GM06990 (cell line): ENCODE results near the gene CYP2D6.
"Not testable (repeated sequence)": the region's sequence is repeated elsewhere in the genome, so short reads cannot be mapped to it uniquely, and the experiment has no call there.

ENCODE experiments used
- DNase-seq: peaks from one replicate; pipeline ENCODE4 v3.0.0-alpha.2; 2011; ENCODE audit not compliant: insufficient read length; ENCODE audit errors: extremely low read depth
- H3K27me3 ChIP-seq: replicated peaks from 2 replicates; pipeline ENCODE4 v1.6.0; 2011; ENCODE audit warnings: low read length; ENCODE audit not compliant: control insufficient read depth, insufficient read depth
- H3K36me3 ChIP-seq: 2 replicates; pipeline ENCODE4 v1.5.1; 2011; ENCODE audit warnings: low read length; ENCODE audit not compliant: control insufficient read depth, insufficient read depth
- H3K4me3 ChIP-seq: replicated peaks from 2 replicates; pipeline ENCODE4 v1.5.1; 2011; ENCODE audit warnings: low read depth, mild to moderate bottlenecking, control low read depth, low read length
- TF ChIP-seq, protein P1 (sequence below): IDR thresholded peaks from 2 replicates; pipeline ENCODE4 v1.5.1; 2011; ENCODE audit warnings: low read length, control low read depth, mild to moderate bottlenecking, inconsistent platforms; ENCODE audit not compliant: insufficient read depth, poor library complexity, severe bottlenecking

CYP2D6 gene

DNA sequence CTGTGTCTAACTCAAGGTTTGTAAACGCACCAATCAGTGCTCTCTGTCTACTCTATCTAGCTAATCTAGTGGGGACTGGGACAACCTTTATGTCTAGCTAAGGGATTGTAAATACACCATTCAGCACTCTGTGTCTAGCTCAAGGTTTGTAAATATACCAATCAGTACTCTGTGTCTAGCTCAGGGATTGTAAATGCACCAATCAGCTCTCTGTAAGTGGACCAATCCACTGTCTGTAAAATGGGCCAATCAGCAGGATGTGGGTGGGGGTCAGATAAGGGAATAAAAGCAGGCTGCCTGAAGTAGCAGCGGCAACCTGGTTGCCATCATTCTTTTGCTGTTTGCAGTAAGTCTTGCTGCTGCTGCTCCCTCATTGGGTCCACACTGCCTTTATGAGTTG lies 8.4 kb upstream of the CYP2D6 start:
- no peak overlapping the region for H3K4me3 ChIP-seq
- no peaks in the 10 kb centered on the region; the same call in 1 of the 2 replicates for H3K36me3 ChIP-seq
- DNase-seq = no peak
- no peaks in the 10 kb centered on the region for H3K27me3 ChIP-seq
- TF ChIP-seq, protein P1, sequence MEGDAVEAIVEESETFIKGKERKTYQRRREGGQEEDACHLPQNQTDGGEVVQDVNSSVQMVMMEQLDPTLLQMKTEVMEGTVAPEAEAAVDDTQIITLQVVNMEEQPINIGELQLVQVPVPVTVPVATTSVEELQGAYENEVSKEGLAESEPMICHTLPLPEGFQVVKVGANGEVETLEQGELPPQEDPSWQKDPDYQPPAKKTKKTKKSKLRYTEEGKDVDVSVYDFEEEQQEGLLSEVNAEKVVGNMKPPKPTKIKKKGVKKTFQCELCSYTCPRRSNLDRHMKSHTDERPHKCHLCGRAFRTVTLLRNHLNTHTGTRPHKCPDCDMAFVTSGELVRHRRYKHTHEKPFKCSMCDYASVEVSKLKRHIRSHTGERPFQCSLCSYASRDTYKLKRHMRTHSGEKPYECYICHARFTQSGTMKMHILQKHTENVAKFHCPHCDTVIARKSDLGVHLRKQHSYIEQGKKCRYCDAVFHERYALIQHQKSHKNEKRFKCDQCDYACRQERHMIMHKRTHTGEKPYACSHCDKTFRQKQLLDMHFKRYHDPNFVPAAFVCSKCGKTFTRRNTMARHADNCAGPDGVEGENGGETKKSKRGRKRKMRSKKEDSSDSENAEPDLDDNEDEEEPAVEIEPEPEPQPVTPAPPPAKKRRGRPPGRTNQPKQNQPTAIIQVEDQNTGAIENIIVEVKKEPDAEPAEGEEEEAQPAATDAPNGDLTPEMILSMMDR = no peak

DNA sequence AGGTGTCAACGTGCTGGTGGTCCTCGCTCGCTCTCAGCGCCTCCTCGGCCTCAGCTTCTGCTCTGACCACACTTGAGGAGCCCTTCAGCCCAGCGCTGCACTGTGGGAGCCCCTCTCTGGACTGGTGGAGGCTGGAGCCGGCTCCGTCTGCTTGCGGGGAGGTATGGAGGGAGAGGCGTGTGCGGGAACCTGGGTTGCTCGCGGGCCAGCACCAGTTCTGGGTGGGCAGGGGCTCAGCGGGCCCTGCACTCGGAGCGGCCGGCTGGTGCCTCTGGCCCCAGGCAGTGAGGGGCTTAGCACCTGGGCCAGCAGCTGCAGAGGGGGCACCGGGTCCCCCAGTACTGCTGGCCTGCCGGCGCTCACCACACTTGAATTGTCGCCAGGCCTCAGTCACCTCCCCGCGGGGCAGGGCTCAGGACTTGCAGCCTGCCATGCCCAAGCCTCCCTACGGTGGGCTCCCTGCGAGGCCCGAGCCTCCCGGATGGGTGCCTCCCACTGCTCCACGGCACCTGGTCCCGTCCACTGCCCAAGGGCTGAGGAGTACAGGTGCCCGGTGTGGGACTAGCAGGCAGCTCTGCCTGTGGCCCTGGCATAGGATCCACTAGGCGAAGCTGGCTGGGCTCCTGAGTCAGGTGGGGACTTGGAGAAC lies 7.6 kb upstream of the CYP2D6 start:
- no peak overlapping the region for H3K4me3 ChIP-seq

DNA sequence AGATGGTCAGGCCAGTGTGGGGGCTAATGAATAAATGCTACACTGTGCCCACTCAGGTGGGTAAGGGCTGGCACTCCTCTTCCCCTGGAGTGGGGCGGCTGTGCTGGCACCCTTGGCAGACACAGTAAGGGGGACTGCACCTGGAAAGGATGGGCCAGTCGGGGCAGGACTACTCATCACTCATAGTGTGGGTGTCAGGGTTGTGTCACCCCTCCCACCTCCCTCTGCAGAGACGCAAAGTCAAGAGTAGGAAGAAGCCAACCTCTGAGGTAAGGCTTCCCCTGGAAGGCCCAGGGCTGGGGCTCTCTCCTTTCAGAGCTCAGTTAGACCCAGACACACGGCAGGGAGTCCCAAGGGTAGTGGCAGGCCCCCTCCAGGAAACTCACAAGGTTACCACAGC lies 5.1 kb upstream of the CYP2D6 start:
- H3K27me3 ChIP-seq, H3K4me3 ChIP-seq, H3K36me3 ChIP-seq, DNase-seq: not testable (repeated sequence)

More for the DNA sequence above, 7.6 kb upstream of the CYP2D6 start:
- Histone ChIP-seq H3K36me3 (no peaks in the 10 kb centered on the region; the same call in 1 of the 2 replicates), H3K27me3 (no peaks in the 10 kb centered on the region)
- no peak for DNase-seq
- TF ChIP-seq, protein P1 = no peak

DNA sequence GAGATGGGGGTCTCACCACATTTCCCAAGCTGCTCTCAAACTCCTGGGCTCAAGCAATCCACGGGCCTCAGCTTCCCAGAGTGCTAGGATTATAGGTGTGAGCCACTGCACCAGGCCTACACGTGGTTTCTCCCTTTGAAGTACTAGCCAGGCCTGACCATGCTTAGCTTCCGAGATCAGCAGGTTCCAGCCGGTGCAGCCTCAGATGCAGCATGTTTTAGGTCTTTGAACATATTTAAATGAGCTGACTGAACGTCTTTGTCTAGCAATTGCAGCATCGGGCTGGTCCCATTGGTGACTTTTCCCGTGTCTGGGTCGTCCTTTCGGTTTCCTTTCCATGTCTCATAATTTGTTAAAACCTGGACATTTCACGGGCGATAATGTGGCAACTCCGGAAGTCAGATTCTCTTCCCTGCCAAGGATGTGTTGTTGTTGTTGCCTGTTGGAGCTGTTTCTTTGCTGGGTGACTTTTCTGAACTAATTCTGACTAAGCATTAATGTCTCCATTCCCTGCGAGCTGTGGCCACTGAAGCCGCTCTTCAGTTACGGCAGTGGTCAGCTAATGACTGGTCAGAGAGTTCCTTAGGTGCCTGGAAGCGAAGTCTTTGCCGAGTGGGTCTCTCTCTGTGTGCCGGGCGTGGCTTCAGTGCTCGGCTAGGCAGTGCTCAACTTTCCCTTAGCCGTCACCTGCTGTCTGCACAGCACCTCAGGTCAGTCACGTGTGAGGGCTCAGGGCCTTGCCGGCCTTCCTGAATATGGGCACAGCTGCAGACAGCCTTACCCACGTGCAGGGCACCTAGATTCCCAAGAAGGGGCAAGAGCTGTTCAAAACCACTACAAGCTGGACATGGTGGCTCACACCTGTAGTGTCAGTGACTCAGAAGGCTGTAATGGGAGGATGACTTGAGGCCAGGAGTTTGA lies 3.8 kb upstream of the CYP2D6 start:
- H3K4me3 ChIP-seq = no peak overlapping the region
- no peak for DNase-seq
- H3K27me3 ChIP-seq = no peaks in the 10 kb centered on the region
- TF ChIP-seq, protein P1 = no peak
- no peaks in the 10 kb centered on the region for H3K36me3 ChIP-seq

DNA sequence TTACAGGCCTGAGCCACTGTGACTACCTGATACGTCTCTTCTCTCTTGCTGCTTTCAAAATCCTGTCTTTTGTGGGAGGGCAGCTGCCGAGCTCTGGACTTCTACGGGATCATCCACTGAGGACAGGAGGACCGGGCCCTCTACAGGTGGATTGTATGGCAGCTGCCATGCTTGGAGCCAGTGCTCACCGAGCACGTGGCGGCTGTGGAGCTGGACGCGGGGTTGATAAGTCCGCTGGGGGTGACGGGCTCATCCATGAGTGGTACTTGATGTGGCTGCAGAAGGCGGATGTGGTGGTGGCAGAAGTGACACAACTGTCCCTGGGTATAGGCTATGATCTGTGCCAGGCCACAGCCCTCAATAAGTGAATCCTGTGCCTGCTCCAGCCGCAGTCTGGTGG lies 1.8 kb upstream of the CYP2D6 start:
- Histone ChIP-seq H3K27me3 (no peaks in the 10 kb centered on the region), H3K4me3 (no peak overlapping the region), H3K36me3 (no peaks in the 10 kb centered on the region)
- DNase-seq = no peak
- TF ChIP-seq, protein P1 = no peak

DNA sequence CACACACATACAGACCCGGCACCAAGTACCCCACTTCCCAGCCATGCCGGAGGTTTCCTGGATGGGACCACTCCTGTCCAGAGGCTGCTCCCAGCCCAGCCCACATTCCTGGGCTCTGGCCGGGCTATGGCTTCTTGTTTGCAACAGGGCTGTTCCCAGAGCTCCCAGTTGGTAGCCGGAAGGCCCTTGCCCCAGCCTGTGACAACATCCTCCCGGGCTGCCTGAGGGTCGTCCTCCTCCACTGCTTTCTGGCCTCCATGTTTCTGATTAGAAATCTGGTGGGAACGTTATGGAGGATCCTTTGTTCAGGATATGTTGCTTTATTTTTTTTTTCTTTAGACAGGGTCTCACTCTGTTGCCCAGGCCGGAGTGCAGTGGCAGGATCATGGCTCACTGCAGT lies 952 bp upstream of the CYP2D6 start:
- H3K4me3 ChIP-seq = no peak overlapping the region
- H3K36me3 ChIP-seq = no peaks in the 10 kb centered on the region
- no peak for DNase-seq
- no peaks in the 10 kb centered on the region for H3K27me3 ChIP-seq
- TF ChIP-seq, protein P1 = no peak

DNA sequence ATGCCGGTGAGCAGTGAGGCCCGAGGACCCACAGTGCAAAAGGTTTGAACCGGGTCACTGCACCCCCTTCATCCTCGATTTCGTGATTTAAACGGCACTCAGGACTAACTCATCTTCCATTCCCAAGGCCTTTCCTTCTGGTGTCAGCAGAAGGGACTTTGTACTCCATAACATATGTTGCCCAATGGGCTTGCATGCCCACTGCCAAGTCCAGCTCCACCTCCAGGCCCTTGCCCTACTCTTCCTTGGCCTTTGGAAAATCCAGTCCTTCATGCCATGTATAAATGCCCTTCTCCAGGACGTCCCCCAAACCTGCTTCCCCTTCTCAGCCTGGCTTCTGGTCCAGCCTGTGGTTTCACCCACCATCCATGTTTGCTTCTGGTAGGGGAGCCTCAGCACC lies 428 bp downstream of the CYP2D6 start:
- not testable (repeated sequence) for H3K27me3 ChIP-seq, DNase-seq, H3K4me3 ChIP-seq, H3K36me3 ChIP-seq

DNA sequence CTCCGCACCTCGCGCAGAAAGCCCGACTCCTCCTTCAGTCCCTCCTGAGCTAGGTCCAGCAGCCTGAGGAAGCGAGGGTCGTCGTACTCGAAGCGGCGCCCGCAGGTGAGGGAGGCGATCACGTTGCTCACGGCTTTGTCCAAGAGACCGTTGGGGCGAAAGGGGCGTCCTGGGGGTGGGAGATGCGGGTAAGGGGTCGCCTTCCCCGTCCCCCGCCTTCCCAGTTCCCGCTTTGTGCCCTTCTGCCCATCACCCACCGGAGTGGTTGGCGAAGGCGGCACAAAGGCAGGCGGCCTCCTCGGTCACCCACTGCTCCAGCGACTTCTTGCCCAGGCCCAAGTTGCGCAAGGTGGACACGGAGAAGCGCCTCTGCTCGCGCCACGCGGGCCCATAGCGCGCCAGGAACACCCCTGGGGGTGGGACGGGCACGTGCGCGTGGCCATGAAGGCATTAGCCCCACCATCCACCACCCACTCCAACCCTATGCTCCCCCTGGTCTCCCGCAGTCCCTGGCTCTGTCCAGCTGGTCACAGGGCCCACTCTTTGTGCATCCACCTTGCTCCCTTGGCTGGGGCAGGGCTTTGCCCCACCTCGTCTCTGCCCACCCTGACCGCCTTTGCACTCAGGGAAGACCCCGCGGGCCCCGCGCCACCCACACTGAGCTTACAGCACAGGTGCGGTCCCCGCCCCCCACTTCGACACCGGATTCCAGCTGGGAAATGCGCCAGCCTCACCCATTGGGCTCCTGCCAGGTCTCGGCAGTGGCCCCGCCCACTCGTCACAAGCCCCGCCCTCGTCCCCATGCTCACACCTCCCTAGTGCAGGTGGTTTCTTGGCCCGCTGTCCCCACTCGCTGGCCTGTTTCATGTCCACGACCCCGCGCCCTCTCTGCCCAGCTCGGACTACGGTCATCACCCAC lies 1.6 kb downstream of the CYP2D6 start:
- H3K4me3 ChIP-seq, DNase-seq, H3K27me3 ChIP-seq, H3K36me3 ChIP-seq: not testable (repeated sequence)
